Skeletal muscle satellite cell (primary cell): ENCODE measurements around the gene AURKB. TPM values are rescaled to one million over a fixed set of nuclear protein-coding genes. Genes with fewer than 3 reads are reported as not detected.
"Not testable (repeated sequence)": the region's sequence is repeated elsewhere in the genome, so short reads cannot be mapped to it uniquely, and the experiment has no call there.

Experiments used
- H3K27me3 ChIP-seq: 2 replicates; pipeline ENCODE4 v1.7.0; 2013; ENCODE audit warnings: low read length; ENCODE audit not compliant: control insufficient read depth, insufficient read depth
- H3K36me3 ChIP-seq: 2 replicates; pipeline ENCODE4 v1.7.0; 2013; ENCODE audit warnings: mild to moderate bottlenecking, control low read depth, low read length; ENCODE audit not compliant: insufficient read depth
- H3K4me1 ChIP-seq: 2 replicates; pipeline ENCODE4 v1.7.0; 2013; ENCODE audit warnings: low read length; ENCODE audit not compliant: control insufficient read depth, insufficient read depth
- H3K4me2 ChIP-seq: 2 replicates; pipeline ENCODE4 v1.7.0; 2013; ENCODE audit warnings: mild to moderate bottlenecking, low read length
- H3K4me3 ChIP-seq: 2 replicates; pipeline ENCODE4 v1.7.0; 2013; ENCODE audit warnings: low read length
- H3K9ac ChIP-seq: 2 replicates; pipeline ENCODE4 v1.7.0; 2013; ENCODE audit warnings: mild to moderate bottlenecking, low read depth, low read length, moderate library complexity
- H3K9me3 ChIP-seq: replicated peaks from 2 replicates; pipeline ENCODE4 v1.7.0; 2013; ENCODE audit warnings: mild to moderate bottlenecking, control low read depth, low read length
- total RNA-seq: library from RNA; depleted of rRNA; stranded (reverse); fragments of >200 nt; gene quantifications from 2 replicates; pipeline ENCODE4 v1.2.3, GENCODE V29; 2012; rRNA removed

AURKB gene
- 11.7 and 17.9 TPM in 2 replicates for total RNA-seq

- Histone ChIP-seq H3K4me2 (peak within 1 kb of the TSS; percentile 90), H3K36me3 (peaks cover 13% of the 10 kb centered on the region), H3K9me3 (no peaks in the 10 kb centered on the region), H3K9ac (peak within 1 kb of the TSS; percentile 86), H3K4me3 (peak within 1 kb of the TSS; percentile 82), H3K27me3 (no peaks in the 10 kb centered on the region), H3K4me1 (peaks cover 13% of the 10 kb centered on the region)
Measured at GRCh38 chr17:8209907-8210760, at the start of gene AURKB. TSS of gene AURKB (minus strand) at chr17:8210575. CDS start at chr17:8210224, 351 bp downstream.

- Histone ChIP-seq H3K9ac (no peak overlapping the region), H3K4me2 (no peak overlapping the region), H3K36me3 (peaks cover 48% of the 10 kb centered on the region), H3K27me3 (no peaks in the 10 kb centered on the region), H3K4me1 (no peaks in the 10 kb centered on the region), H3K9me3 (no peaks in the 10 kb centered on the region), H3K4me3 (no peak overlapping the region)
Measured at GRCh38 chr17:8257801-8258200, 47.4 kb upstream of the AURKB start.

GRCh38 chr17:8256691-8257090 lies 46.3 kb upstream of the AURKB start:
- Histone ChIP-seq H3K4me1 (no peaks in the 10 kb centered on the region), H3K9ac (no peak overlapping the region), H3K27me3 (no peaks in the 10 kb centered on the region), H3K36me3 (peaks cover 43% of the 10 kb centered on the region), H3K9me3 (no peaks in the 10 kb centered on the region), H3K4me2 (no peak overlapping the region), H3K4me3 (no peak overlapping the region)

- Histone ChIP-seq H3K4me3 (no peak overlapping the region), H3K36me3 (peaks cover 43% of the 10 kb centered on the region), H3K27me3 (no peaks in the 10 kb centered on the region), H3K4me2 (no peak overlapping the region), H3K4me1 (no peaks in the 10 kb centered on the region), H3K9ac (no peak overlapping the region), H3K9me3 (no peaks in the 10 kb centered on the region)
Measured at GRCh38 chr17:8256291-8256690, 45.9 kb upstream of the AURKB start.

GRCh38 chr17:8255499-8255898 lies 45.1 kb upstream of the AURKB start:
- no peak overlapping the region for H3K4me2 ChIP-seq
- no peak overlapping the region for H3K9ac ChIP-seq
- H3K4me1 ChIP-seq: no peaks in the 10 kb centered on the region
- H3K36me3 ChIP-seq: peaks cover 39% of the 10 kb centered on the region
- no peak overlapping the region for H3K4me3 ChIP-seq
- no peaks in the 10 kb centered on the region for H3K9me3 ChIP-seq
- no peaks in the 10 kb centered on the region for H3K27me3 ChIP-seq

- H3K36me3 ChIP-seq: peaks cover 34% of the 10 kb centered on the region
- H3K9me3 ChIP-seq: no peaks in the 10 kb centered on the region
- H3K27me3 ChIP-seq: no peaks in the 10 kb centered on the region
- H3K4me1 ChIP-seq: peaks cover 6% of the 10 kb centered on the region
- H3K9ac ChIP-seq: no peak overlapping the region
- no peak overlapping the region for H3K4me2 ChIP-seq
- H3K4me3 ChIP-seq: no peak overlapping the region
Measured at GRCh38 chr17:8254881-8255280, 44.5 kb upstream of the AURKB start.

GRCh38 chr17:8253801-8254200 lies 43.4 kb upstream of the AURKB start:
- Histone ChIP-seq H3K4me3 (no peak overlapping the region), H3K9ac (no peak overlapping the region), H3K4me2 (no peak overlapping the region), H3K9me3 (no peaks in the 10 kb centered on the region), H3K4me1 (peaks cover 8% of the 10 kb centered on the region), H3K36me3 (peaks cover 34% of the 10 kb centered on the region), H3K27me3 (no peaks in the 10 kb centered on the region)

- not testable (repeated sequence) for H3K4me2 ChIP-seq, H3K4me1 ChIP-seq, H3K9ac ChIP-seq, H3K4me3 ChIP-seq, H3K27me3 ChIP-seq, H3K9me3 ChIP-seq
- peaks cover 16% of the 10 kb centered on the region for H3K36me3 ChIP-seq
Measured at GRCh38 chr17:8251411-8251810, 41.0 kb upstream of the AURKB start.

GRCh38 chr17:8249621-8250500 lies 39.5 kb upstream of the AURKB start:
- Histone ChIP-seq H3K36me3 (peaks cover 8% of the 10 kb centered on the region), H3K9ac (peak overlapping the region; percentile 92)

GRCh38 chr17:8248751-8249607 lies 38.6 kb upstream of the AURKB start, which contains the start of gene PFAS:
TSS of gene PFAS (plus strand) at chr17:8249289. CDS start at chr17:8253938, 4,649 bp downstream.
- Histone ChIP-seq H3K9ac (peak within 1 kb of the TSS; percentile 92), H3K4me1 (peaks cover 8% of the 10 kb centered on the region), H3K4me2 (peak within 1 kb of the TSS; percentile 94), H3K36me3 (peaks cover 2% of the 10 kb centered on the region), H3K4me3 (peak within 1 kb of the TSS; percentile 93), H3K9me3 (no peaks in the 10 kb centered on the region), H3K27me3 (no peaks in the 10 kb centered on the region)

More at GRCh38 chr17:8249621-8250500, 39.5 kb upstream of the AURKB start:
- H3K27me3 ChIP-seq: no peaks in the 10 kb centered on the region
- H3K4me1 ChIP-seq: peaks cover 8% of the 10 kb centered on the region
- no peaks in the 10 kb centered on the region for H3K9me3 ChIP-seq
- H3K4me2 ChIP-seq: peak overlapping the region; percentile 94
- H3K4me3 ChIP-seq: peak overlapping the region; percentile 93

- no peak overlapping the region for H3K9ac ChIP-seq
- peaks cover 2% of the 10 kb centered on the region for H3K36me3 ChIP-seq
- peaks cover 1% of the 10 kb centered on the region for H3K4me1 ChIP-seq
- H3K9me3 ChIP-seq: no peaks in the 10 kb centered on the region
- H3K27me3 ChIP-seq: no peaks in the 10 kb centered on the region
- no peak overlapping the region for H3K4me2 ChIP-seq
- no peak overlapping the region for H3K4me3 ChIP-seq
Measured at GRCh38 chr17:8244768-8245167, 34.4 kb upstream of the AURKB start.
